ES-I3 (cell line): ENCODE data around the gene MAST4.

Source experiments
- H3K36me3 ChIP-seq: 2 replicates; pipeline ENCODE4 v1.6.1; 2013; ENCODE audit warnings: mild to moderate bottlenecking, low read length, control low read depth, moderate library complexity; ENCODE audit not compliant: insufficient read depth
- H3K4me1 ChIP-seq: 2 replicates; pipeline ENCODE4 v1.6.1; 2013; ENCODE audit warnings: mild to moderate bottlenecking, control low read depth, low read length; ENCODE audit not compliant: insufficient read depth
- H3K9ac ChIP-seq: 2 replicates; pipeline ENCODE4 v1.6.1; 2013; ENCODE audit warnings: low read depth, mild to moderate bottlenecking, low read length, moderate library complexity
- H3K9me3 ChIP-seq: 2 replicates; pipeline ENCODE4 v1.6.1; 2013; ENCODE audit warnings: mild to moderate bottlenecking, low read length, moderate library complexity; ENCODE audit not compliant: control insufficient read depth, insufficient read depth

MAST4 gene

DNA sequence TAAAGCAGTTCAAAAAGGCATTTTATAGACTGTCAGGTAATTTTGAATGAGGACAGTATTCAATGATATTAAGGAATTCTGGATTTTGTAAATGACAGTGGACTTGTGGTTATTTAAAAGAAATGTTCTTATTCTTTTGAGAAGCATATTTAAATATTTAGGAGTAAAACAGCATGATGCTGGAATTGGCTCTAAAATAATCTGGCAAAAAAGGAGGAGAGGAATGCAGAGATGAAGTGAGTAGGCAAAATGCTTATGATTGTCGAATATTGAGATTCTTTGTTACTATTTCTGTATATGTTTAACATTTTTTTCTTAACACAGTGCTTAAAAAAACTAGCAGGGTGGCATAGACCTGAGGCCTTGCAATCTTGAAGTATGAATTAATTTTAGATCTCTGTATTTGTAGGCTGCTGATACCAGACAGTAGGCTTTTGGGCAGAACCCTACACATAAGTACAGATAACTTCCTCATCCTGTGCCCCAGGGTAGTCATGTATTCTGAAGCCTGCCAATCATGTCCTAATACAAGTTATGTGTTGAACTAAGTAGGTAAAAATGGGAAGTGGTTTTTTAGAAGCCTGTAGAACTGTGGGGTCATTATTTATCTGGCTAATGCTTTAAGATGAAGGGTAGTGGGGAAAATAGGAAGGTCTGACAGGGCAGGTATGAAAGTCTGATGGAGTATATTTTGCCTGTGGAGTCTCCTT is 591.0 kb downstream of the MAST4 start:
- no peaks in the 10 kb centered on the region for H3K36me3 ChIP-seq
- H3K4me1 ChIP-seq: peaks cover 4% of the 10 kb centered on the region; the same call in 1 of the 2 replicates
- H3K9me3 ChIP-seq: no peaks in the 10 kb centered on the region
- H3K9ac ChIP-seq: no peak overlapping the region

GRCh38 chr5:67188274-67189078 is 592.3 kb downstream of the MAST4 start:
- no peaks in the 10 kb centered on the region for H3K36me3 ChIP-seq
- H3K9ac ChIP-seq: no peak overlapping the region
- peaks cover 3% of the 10 kb centered on the region; the same call in 1 of the 2 replicates for H3K9me3 ChIP-seq
- no peaks in the 10 kb centered on the region for H3K4me1 ChIP-seq

DNA sequence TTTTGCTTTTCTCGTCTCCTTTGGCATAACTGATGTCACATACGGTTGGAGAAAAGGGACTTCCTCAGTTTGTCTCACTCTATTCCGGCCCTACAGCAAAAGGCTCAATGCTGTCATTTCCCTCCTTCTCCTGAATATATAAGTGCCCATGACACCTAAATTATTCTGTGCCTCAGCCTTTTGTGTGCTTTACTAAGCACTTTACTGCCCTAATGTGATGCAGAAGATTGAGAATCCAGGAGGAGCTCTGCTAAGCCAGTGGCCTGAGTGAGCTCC is 592.8 kb downstream of the MAST4 start:
- no peaks in the 10 kb centered on the region for H3K36me3 ChIP-seq
- peaks cover 3% of the 10 kb centered on the region; the same call in 1 of the 2 replicates for H3K9me3 ChIP-seq
- H3K9ac ChIP-seq: no peak overlapping the region
- no peaks in the 10 kb centered on the region for H3K4me1 ChIP-seq

DNA sequence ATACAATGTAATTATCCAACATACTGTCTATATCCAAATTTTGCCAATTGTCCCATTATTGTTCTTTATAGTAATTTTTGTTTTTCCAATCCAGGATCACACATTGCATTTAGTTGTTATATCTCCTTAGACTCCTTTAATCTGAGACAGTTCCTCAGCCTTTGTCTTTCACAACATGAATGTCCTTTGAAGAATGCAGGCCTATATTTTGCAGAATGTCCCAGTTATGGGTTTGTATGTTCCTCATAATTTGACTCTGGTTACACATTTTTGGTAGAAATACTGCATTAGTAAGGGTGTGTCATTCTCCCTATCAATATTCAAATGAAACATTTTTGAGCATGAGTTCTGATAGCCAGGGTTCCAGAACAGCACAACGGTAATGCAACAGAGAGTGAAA is 593.7 kb downstream of the MAST4 start:
- H3K4me1 ChIP-seq: no peaks in the 10 kb centered on the region
- H3K36me3 ChIP-seq: no peaks in the 10 kb centered on the region
- H3K9ac ChIP-seq: no peak overlapping the region
- H3K9me3 ChIP-seq: peaks cover 3% of the 10 kb centered on the region; the same call in 1 of the 2 replicates

DNA sequence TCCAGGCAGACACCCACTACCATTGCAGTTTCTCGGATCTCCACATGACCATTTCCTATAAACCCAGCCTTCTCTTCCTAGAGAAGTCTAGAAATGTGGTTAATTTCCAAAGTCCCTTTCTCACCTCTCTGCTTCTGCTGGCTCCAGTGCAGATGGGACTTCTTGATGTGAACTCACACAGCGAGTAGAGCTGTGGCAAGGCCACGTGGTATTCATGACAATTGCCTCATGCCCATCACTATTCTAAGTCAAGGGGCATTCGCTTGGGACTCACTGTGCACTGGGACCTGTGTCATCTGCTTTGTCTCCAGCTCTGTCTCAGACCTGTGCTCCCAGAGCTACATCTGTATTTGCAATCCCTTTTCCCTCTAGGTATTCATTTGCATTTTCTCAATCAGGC is 594.2 kb downstream of the MAST4 start:
- Histone ChIP-seq H3K9ac (no peak overlapping the region), H3K9me3 (peaks cover 3% of the 10 kb centered on the region; the same call in 1 of the 2 replicates), H3K36me3 (no peaks in the 10 kb centered on the region), H3K4me1 (no peaks in the 10 kb centered on the region)

DNA sequence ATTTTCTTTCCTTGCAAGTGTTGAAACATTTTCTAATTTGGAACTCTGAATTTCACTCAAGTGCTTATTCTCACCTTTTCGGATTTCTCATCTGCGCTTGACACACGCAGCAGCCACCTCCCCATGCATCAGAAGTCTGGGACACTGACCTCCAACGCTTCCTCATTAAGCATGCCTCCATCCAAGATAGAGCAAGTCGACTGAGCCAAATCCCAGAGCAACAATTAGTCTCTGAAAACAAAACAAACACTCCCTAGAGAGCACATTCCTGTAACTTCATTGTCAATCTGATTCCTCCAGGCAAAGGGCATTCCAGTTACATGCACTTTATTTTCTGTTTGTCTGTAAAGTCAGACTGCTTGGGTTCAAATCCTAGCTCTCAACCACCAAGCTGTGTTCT is 594.7 kb downstream of the MAST4 start:
- H3K4me1 ChIP-seq: no peaks in the 10 kb centered on the region
- no peaks in the 10 kb centered on the region for H3K36me3 ChIP-seq
- H3K9ac ChIP-seq: no peak overlapping the region
- H3K9me3 ChIP-seq: peaks cover 3% of the 10 kb centered on the region; the same call in 1 of the 2 replicates

DNA sequence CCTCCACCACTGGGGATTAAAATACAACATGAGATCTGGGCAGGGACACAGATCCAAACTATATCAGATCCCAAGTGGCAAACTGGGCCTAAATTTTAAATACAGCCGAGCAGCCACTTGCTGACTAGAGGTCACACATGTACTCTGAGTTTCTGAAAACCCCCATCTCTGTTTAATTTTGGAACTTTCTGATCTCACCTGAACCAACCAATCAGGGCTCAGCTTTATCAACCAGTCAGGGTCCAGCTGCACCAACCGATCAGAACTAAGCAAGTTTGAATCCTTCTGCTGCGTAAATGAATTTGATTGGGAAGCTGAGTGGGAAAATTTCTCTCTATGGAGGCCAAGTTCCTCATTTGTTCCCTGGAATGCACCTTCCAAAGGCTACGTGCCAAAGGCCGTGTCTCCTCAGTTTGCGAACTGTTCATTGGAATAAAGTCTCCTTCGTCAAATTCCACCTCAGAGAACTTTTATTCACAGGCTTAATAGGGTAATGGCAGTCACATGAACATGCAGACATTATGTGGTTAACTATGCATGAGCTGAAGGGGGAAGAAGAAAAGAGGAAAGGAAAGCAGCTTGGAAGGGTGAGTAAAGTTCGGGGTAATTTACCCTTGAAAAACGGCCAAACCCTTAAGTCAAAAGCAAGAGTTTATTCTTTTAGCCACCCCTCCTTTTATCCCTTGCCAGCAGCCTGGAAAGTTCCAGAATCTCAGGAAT is 596.7 kb downstream of the MAST4 start:
- H3K36me3 ChIP-seq: no peaks in the 10 kb centered on the region
- no peaks in the 10 kb centered on the region for H3K4me1 ChIP-seq
- peaks cover 3% of the 10 kb centered on the region; the same call in 1 of the 2 replicates for H3K9me3 ChIP-seq
- H3K9ac ChIP-seq: no peak overlapping the region

DNA sequence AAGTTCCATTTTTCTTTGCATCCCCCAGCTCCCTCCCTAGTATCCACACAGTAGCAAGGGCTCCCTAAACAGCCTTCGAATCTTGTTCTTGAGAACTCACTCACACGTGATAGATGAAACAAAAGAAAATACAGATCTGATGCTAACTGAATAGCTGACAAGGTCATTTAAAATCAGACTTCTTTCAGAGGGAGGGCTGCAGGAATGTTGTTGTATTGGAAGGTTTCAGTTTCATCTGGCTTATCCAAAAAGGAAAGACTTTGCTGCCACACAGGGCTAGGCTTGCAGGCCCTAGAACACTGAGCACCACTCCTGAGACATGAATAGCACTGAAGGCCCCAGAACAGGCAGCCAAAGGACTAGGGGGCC is 597.2 kb downstream of the MAST4 start:
- peaks cover 3% of the 10 kb centered on the region; the same call in 1 of the 2 replicates for H3K9me3 ChIP-seq
- H3K4me1 ChIP-seq: no peaks in the 10 kb centered on the region
- H3K36me3 ChIP-seq: no peaks in the 10 kb centered on the region; the same call in 1 of the 2 replicates
- H3K9ac ChIP-seq: no peak overlapping the region

- Histone ChIP-seq H3K9me3 (peaks cover 3% of the 10 kb centered on the region; the same call in 1 of the 2 replicates), H3K36me3 (no peaks in the 10 kb centered on the region; the same call in 1 of the 2 replicates), H3K4me1 (no peaks in the 10 kb centered on the region), H3K9ac (no peak overlapping the region)
Observed at GRCh38 chr5:67194166-67194565, 598.0 kb downstream of the MAST4 start.

DNA sequence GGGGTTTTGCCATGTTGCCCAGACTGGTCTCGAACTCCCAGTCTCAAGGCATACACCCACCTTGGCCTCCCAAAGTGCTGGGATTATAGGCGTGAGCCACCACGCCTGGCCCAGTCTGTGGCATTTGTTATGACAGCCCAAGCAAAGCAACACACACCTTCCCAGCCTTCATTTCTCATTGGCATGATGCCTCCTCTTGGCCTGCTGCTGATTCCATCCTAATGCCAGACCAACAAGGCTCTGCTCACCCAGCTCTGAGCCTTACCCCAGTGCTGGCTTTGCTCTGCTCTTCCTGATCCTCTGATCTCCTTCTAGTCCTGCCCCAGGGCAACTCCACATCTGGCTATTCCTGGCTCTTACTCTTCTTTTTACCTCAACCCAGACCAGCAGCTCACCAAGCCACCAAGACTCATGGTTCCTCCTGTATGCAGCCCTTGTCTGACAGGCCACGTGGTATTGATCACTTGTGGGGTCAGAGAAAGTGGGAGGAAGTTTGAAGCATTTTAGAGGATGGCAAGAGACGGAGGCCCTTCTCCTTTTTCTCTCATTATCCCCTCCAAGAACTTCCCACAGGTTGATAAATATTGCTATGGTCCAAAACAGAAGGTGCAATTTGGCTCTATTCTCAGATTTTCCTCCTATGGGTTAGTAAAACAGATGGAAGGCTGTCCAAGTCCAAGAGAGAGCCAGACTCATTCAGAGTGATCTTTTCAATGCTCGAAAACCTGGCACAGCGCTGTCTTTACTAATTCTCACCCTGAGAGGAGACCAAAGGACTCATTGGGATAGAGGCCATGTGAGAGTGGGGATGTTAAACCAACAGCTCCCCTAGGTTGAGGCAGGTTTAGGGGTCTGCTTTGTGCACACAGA is 599.4 kb downstream of the MAST4 start:
- Histone ChIP-seq H3K9me3 (peaks cover 3% of the 10 kb centered on the region; the same call in 1 of the 2 replicates), H3K36me3 (no peaks in the 10 kb centered on the region; the same call in 1 of the 2 replicates), H3K4me1 (no peaks in the 10 kb centered on the region), H3K9ac (no peak overlapping the region)

DNA sequence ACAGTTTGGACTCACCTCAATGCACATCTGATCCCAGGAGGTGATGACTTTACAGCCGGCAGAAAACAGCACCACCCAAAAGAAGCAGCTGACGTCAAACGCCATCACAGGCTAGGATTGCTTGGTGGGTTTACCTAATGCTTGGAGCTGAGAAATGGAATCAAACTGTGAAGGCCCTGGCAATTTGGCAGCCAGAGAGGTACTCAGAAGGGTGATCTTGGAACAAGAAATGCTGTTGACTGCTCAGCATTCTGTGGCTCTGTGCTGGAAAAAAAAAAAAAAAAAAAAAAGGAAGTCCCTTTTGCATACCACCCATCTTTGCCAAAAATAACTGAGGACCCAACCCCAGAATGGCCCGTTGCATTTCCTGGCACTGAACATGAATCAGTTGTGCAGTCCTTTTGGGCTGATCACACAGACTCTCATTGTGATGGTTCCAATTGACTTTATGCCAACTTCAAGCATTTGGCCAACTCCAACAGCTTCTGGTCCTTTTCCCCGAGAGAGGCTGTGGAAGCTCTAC is 600.4 kb downstream of the MAST4 start, which contains the start of gene CD180:
Gene CD180, minus strand, starts transcription at position 263 of the 523 bp plus-strand sequence. Its CDS starts 158 bp downstream, at position 105.
- H3K9me3 ChIP-seq: peaks cover 3% of the 10 kb centered on the region; the same call in 1 of the 2 replicates
- H3K36me3 ChIP-seq: no peaks in the 10 kb centered on the region; the same call in 1 of the 2 replicates
- H3K4me1 ChIP-seq: no peaks in the 10 kb centered on the region
- no peak within 1 kb of the TSS for H3K9ac ChIP-seq

GRCh38 chr5:67197536-67197935 is 601.3 kb downstream of the MAST4 start:
- Histone ChIP-seq H3K9me3 (0 out of 2 replicates have a peak, but pooled peaks cover under 1% of the 10 kb centered on the region), H3K9ac (no peak overlapping the region), H3K36me3 (no peaks in the 10 kb centered on the region; the same call in 1 of the 2 replicates), H3K4me1 (no peaks in the 10 kb centered on the region)

- Histone ChIP-seq H3K9me3 (no peaks in the 10 kb centered on the region), H3K36me3 (no peaks in the 10 kb centered on the region; the same call in 1 of the 2 replicates), H3K9ac (no peak overlapping the region), H3K4me1 (no peaks in the 10 kb centered on the region)
Observed at GRCh38 chr5:67198917-67199316, 602.7 kb downstream of the MAST4 start.
